HG03175 (cell line): ENCODE measurements around the gene GRID2.

Source experiments
- ATAC-seq: cut with Tn5 transposase; IDR thresholded peaks from one replicate; pipeline ENCODE4 v1.9.1; 2021; ENCODE audit warnings: mild to moderate bottlenecking, moderate library complexity; ENCODE audit not compliant: unreplicated experiment

The GRID2 gene

GRCh38 chr4:93775551-93775950, 1471.8 kb downstream of the GRID2 start:
- ATAC-seq: no peak

GRCh38 chr4:93776386-93777080, 1472.8 kb downstream of the GRID2 start:
- ATAC-seq: no peak

- no peak for ATAC-seq
Observed at GRCh38 chr4:93777081-93777460, 1473.3 kb downstream of the GRID2 start.

- ATAC-seq: no peak
Observed at GRCh38 chr4:93779228-93779627, 1475.5 kb downstream of the GRID2 start.

GRCh38 chr4:93780080-93780479, 1476.3 kb downstream of the GRID2 start:
- no peak for ATAC-seq

GRCh38 chr4:93781198-93781597, 1477.4 kb downstream of the GRID2 start:
- no peak for ATAC-seq

GRCh38 chr4:93786149-93786548, 1482.4 kb downstream of the GRID2 start:
- ATAC-seq: no peak

GRCh38 chr4:93788712-93789111, 1484.9 kb downstream of the GRID2 start:
- peak; percentile 46 for ATAC-seq

GRCh38 chr4:93791570-93792195, 1487.9 kb downstream of the GRID2 start:
- peak; percentile 73 for ATAC-seq

- no peak for ATAC-seq
Observed at GRCh38 chr4:93802045-93802444, 1498.3 kb downstream of the GRID2 start.

- no peak for ATAC-seq
Observed at GRCh38 chr4:93809773-93810172, 1506.0 kb downstream of the GRID2 start.

GRCh38 chr4:93810340-93810992, 1506.7 kb downstream of the GRID2 start:
- ATAC-seq: no peak

GRCh38 chr4:93813092-93813491, 1509.3 kb downstream of the GRID2 start:
- no peak for ATAC-seq

GRCh38 chr4:93814141-93814540, 1510.4 kb downstream of the GRID2 start:
- no peak for ATAC-seq

GRCh38 chr4:93814722-93815121, 1511.0 kb downstream of the GRID2 start:
- ATAC-seq: no peak
